HG02623 (cell line): ENCODE measurements around the gene FADS2.

ENCODE experiments used
- ATAC-seq: cut with Tn5 transposase; IDR thresholded peaks from one replicate; pipeline ENCODE4 v1.9.1; 2021; ENCODE audit warnings: moderate library complexity; ENCODE audit not compliant: unreplicated experiment

FADS2 gene

DNA sequence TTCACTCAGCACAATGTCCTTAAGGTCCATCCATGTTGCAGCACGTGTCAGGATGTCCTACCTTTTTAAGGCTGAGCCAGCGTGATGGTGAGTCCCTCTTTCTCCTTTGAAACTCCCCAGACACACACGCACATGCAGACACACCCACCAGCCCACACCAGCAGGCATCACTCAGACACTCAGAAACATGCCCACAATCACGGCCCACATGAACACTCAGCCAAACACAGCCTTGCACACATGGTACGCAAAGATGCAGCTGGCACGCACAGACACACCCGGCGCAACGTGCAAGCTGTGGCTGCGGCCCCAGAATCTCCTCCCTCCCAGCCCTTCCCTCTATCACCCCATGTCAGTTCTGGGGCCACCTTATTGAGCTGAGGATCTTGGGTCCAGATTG, 55.2 kb downstream of the FADS2 start:
- no peak for ATAC-seq

DNA sequence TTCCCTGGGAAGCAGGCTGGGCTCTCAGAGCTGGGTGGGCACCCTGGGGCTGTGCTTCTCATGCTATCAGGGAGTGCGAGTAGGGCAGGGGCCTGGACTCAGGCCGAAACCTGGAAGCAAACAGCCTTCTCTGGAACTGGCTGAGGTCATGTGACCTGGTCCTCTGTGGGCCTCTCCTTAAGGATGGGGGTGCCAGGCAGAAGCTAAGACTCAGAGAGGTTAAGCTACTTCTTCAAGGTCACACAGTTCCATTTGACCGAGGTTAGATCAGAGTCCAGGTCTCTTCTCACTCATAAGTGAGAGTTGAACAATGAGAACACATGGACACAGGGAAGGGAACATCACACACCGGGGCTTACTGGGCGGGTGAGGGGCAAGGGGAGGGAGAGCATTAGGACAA, 55.8 kb downstream of the FADS2 start:
- ATAC-seq: no peak

DNA sequence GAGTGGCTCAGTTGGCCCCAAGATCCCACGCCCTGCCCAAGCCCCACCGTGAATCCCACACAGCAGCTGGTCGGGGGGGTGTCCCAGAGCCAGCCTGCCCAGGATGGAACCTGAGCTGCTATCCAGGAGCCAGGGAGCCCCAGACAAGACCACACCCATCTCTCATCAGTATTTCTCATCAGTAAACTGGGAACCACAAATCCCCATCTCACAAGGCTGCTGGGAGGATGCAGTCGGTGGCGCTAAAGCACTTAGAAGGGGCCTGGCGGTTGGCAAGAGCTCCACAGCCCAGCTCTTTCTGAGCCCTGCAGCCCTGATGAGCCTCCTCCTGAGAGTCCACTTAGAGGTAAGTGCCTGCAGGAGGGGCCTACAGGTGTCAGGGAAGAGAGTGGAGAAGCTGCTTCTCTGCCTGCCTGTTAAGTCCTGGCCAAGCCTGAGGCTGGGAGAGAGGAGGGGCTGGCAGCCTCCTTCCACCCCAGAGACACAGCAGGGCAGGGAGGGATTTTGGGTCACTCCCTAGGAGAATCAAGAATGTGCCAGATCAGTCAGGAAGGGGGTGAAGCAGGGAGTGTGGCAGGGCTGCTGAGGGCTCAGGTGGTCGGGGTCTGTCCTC, 57.2 kb downstream of the FADS2 start:
- no peak for ATAC-seq

DNA sequence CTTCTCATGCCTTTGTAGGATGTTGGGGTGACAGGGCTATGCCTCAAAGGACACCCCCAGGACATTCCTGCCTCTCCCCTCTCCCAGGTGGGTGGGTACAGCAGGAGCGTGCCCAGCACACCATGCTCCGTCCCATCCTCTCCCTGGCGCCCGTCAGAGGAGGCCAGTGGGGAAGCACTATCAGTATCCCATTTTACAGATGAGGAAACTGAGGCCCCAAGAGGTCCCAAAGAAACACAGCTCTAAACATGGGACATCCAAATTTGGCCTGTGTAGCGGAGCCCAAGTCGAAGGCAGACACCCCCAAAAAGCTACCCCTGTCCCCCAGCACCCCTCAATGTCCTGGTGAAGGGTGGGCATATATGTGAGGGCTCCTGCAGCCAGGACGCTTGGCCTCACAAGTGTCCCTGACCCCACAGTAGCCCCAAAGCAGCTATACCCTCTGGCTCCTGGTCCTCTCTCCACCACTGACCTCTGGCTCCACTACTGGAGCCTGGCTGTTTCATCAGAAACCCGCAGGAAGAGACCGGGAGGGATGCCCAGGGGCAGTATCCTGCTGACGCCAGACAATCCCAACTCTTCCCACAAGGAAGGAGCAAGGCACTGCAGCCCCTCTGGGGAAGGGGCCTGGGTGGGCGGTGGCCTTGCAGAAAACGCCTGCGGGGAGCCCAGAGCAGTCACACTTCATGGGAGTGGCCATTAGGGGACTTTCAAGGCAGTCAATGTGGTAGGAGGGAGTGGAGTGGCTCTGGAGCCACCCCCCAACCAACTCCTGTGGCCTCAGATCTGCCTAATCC, 57.9 kb downstream of the FADS2 start:
- ATAC-seq: no peak

GRCh38 chr11:61886643-61887042, 58.5 kb downstream of the FADS2 start:
- no peak for ATAC-seq

DNA sequence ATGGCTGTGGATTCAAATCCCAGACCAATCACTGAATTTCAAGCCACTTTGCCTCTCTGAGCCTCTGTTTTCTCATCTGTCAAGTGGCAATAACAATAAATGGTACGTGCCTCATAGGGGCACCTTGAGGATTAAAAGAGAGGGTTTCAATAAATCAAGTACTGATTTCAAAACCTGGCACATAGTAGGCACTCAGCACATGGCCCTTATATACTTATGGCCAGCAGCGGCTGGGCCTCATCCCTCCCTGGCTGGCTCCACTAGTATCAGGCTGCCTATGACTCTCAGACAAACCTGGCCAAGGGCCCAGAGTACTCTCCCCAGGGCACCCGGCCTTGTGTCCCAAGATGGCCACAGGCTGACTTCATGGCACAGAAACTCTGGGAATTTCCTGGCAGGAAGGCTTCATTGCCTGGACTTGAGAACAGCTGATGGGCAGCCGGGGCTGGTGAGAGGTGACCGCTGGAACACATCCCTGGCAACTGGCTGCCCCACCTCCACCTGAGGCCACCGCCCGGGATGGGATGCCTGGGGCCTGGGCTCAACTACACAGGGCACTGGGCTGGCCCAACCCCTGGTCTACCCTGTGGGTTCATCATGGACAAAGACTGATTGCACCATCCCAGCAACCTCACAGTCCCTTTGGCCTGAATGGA, 59.9 kb downstream of the FADS2 start:
- no peak for ATAC-seq

DNA sequence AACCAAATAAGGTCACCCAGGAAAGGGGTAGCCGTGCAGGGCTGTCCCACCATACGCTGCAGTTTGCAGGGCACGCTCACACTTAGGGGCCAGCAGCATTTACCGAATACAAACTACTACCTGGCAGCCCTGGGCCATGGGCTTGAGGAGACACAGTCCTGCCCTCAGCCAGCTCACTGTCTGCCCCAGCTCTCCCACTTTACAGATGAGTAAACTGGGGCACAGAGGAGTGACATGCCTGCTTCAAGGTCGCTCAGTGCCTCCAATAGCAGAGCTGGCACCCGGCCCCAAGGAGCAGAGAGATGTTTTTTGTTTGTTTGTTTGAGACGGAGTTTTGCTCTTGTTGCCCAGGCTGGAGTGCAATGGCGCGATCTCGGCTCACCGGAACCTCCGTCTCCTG, 60.5 kb downstream of the FADS2 start:
- ATAC-seq: no peak

- no peak for ATAC-seq
Observed at GRCh38 chr11:61889831-61890230, 61.7 kb downstream of the FADS2 start.

- peak; percentile 10 for ATAC-seq
Observed at GRCh38 chr11:61890529-61891330, 62.6 kb downstream of the FADS2 start.

DNA sequence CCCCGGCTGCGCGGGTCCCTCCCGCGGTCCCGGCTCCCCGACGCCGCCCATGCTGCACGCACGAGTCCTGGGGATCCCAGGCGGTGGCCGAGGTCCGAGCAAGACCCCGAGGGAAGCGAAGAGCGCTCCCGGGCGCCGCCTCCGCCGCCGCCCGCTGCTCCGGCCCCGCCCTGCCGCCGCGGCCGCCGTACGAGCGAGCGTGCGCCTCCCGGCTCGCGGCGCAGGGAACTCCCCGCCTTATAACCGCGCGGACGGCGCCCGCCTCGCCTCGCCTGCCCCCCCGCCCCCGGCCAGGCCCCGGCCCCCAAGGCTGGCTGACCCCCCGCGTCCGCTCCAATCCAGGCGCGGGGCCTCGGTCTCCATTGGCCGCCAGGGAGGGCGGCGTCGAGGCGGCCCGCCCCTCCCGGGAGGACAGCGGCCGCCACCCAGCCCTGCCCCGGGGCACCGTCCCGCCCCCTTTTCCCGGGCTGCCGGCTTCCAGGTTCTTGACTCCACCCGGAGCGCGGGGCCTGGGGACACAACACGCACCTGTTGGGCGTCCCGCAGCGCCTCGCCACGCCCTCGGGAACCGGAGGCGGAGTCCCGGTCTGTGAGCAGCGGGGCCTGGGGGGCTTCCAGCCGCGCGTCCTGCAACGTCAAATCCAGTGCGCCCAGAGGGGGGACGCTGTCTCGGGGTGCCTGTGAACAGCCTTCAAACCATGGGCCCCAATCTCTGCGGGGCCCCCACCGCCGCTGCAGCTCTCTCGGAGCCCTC, 63.4 kb downstream of the FADS2 start, which contains the start of gene FADS3:
TSS of gene FADS3 (minus strand) at position 215 of the 754 bp plus-strand sequence. CDS start at position 51, 164 bp downstream.
- peak; percentile 50 for ATAC-seq

DNA sequence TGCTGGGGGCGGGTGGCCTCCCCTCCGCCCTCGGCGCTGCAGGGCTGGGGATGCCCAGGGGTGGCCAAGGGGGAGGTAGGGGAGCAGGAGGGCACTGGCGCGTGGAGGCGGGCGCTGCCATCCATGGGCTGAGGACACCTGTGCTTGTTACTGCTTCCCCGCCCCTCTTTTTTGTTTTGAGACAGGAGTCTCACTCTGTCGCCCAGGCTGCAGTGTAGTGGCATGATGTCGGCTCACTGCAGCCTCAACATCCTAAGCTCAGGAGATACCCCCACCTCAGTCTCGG, 63.9 kb downstream of the FADS2 start:
- ATAC-seq: peak; percentile 18

DNA sequence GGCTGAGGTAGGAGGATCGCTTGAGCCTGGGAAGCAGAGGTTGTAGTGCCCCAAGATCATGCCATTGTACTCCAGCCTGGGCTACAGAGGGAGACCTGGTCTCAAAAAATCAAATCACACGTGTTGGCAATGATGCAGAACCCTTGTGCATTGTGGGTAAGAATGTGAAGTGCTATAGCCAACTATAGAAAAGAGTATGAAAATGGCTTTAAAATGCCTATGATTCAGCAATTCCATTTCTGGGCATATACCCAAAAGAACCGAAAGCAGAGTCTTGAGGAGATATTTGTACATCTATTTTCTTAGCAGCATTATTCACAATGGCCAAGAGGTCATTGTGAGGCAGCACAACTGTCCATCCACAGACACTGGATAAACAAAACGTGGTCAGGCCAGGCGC, 65.9 kb downstream of the FADS2 start:
- no peak for ATAC-seq

- no peak for ATAC-seq
Observed at GRCh38 chr11:61895046-61895717, 67.1 kb downstream of the FADS2 start.

- no peak for ATAC-seq
Observed at GRCh38 chr11:61895718-61896059, 67.6 kb downstream of the FADS2 start.

DNA sequence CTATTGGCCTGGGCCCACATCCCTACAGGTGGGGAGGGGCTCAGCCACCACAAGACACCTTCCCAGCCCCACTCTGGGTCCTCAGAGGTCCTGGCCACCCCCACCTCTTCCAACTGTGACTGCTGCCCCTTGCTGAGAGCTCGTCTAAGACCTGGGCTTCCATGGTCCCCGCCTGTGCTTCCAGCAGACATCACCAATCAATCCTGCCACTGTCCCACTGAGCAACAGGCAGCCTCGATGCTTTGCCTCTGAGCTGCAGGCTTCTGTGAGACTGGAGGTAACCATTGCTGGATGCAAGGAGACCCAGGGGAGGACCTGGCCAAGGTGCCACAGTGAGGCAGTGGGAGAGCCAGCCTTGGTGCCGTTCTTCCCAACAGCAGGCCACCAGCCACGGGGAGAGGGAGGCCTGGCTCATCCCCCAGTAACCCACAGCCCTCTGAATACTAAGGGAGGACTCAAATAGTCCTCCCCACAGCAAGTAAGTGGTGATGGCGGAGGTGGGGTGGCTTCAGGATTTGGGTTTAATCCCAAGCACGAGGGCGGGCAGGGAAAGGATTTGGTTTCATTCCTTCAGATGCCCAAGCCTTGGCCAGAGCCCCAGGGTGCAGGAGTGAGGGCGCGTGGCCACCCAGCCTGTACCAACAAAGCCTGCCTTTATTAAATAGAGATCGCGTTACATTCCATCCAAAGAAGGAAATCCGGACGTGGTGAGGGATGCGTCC, 68.7 kb downstream of the FADS2 start:
- ATAC-seq: no peak

DNA sequence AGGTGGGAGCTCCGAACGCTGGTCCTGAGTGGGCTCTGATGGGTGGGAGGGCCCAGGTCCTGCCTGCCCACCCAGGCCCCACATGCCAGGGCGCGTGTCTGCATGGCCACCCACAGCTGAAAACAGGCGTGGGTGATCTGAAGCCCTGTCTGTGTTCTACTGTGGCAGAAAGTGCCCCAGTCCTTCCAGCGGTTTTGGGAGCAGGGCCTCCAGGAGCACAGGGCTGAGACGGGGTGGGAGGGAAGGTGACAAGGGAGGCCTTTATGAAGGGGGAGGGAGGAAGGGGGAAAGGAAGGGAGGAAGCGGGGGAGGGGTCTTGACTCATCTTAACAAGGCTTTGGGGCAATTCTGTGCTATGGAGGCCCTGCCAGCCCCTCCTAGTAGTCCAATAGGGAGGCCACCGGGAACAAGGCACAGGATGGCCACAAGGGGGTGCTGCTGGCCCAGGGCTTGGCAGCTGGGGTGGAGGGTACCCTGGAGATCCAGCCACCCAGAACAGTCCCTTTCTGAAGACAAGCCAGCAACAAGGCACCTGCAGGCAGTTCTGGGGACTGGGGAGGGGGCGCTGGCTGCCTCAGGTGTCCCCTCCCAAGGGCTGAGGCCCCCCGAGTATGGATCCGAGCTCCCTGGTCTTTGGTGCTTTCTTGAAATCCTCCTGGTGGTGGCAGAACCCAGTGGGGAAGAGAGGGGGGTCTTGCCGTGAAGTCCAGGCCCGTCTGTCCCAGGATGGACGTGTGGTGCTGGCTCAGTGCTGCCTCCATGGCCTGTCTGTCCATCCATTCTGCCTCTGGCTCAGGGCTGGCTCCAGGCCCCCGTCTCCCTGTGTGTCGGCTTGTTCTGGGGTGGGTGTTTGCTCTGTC, 69.5 kb downstream of the FADS2 start:
- ATAC-seq: no peak

DNA sequence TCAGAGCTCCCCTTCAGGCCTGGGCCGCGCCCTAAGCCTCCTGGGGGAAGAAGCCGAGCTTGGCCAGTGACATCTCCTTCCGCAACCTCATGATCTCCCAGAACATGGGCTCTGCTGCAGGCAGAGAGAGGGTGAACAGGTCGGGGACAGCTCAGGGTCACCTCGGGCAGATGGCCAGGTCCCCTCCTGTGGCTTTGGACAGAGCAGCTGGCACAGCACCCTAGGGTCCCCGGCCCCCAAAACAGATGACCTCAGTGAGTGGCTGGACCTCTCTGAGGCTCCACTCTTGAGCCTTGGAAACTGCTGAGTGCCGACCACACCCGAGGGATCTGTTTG, 70.1 kb downstream of the FADS2 start:
- no peak for ATAC-seq

DNA sequence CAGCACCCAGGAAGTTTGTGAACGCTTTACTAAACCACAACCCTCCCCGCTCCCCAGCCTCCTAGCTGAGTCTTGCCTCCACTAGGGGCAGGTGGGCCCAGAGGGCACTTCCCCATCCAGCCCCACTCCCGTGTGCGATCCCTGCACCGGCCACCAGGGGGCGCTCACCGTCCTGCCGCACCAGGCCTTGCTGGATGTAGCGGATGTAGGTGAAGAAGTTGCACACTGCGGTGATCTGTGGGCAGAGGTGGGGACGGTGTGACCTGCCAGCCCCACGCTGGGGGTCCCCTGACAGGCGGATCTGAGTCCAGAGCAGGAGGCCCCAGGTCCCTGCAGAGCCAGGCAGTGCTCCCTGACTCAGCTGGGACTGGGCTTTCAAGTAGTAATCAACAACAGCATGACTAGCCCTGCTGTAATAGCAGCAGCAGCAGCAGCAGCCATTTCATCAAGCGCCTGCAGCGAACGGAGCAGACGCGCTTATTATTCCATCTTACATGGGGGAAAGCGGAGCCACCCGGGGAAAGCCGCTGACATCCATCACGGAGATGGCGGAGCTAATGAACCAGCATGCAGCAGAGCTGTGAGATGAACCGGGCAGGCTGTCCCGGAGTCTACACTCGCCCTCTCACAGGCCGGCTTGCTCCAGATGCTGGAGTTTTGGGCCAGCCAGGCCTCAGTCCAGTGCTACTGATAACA, 71.2 kb downstream of the FADS2 start:
- peak; percentile 65 for ATAC-seq
